DND-41 (cell line): ENCODE measurements around the gene MYOD1.

Experiments
- EZH2 ChIP-seq: IDR thresholded peaks from 3 replicates; pipeline ENCODE4 v1.6.1; 2012; ENCODE audit warnings: borderline replicate concordance, low read depth, mild to moderate bottlenecking, moderate library complexity, low read length, inconsistent platforms; ENCODE audit not compliant: severe bottlenecking
- TF ChIP-seq, protein P1 (sequence below): IDR thresholded peaks from 2 replicates; pipeline ENCODE4 v1.5.1; 2012; ENCODE audit warnings: borderline replicate concordance, low read length, moderate library complexity, mild to moderate bottlenecking; ENCODE audit not compliant: poor library complexity, severe bottlenecking; ENCODE audit errors: extremely low read depth

DNA sequence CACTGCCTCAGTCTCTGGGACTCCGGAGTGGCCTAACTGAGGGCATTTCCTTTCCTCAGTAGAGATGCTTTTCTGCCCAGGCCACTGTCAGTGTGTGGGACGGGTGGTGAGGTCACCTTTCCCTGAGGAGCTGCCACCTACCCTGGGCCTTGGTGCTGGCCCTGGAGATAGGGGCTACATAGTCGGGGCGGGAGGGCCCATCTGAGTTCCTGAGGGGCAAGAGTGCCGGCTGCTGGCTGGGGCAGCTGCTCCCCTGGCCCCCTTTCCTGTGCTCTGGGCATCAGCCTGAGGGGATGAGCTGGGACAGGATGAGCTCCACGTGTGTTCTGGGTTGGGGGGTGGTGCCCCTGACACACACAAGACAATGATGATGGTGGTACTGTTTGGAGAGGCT, 20.6 kb downstream of the MYOD1 start:
- TF ChIP-seq, protein P1, sequence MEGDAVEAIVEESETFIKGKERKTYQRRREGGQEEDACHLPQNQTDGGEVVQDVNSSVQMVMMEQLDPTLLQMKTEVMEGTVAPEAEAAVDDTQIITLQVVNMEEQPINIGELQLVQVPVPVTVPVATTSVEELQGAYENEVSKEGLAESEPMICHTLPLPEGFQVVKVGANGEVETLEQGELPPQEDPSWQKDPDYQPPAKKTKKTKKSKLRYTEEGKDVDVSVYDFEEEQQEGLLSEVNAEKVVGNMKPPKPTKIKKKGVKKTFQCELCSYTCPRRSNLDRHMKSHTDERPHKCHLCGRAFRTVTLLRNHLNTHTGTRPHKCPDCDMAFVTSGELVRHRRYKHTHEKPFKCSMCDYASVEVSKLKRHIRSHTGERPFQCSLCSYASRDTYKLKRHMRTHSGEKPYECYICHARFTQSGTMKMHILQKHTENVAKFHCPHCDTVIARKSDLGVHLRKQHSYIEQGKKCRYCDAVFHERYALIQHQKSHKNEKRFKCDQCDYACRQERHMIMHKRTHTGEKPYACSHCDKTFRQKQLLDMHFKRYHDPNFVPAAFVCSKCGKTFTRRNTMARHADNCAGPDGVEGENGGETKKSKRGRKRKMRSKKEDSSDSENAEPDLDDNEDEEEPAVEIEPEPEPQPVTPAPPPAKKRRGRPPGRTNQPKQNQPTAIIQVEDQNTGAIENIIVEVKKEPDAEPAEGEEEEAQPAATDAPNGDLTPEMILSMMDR: no peak
- no peak for TF ChIP-seq EZH2
